Loucy (cell line): ENCODE results near the gene PRCP.

ENCODE experiments used
- CTCF ChIP-seq: fragments of 200-600 bp; sonication (generic); conservative IDR thresholded peaks from 2 replicates; pipeline ENCODE4 v1.5.1; 2014; ENCODE audit warnings: mild to moderate bottlenecking, antibody characterized with exemption, low read length
- EZH2phosphoT487 ChIP-seq: fragments of 200-600 bp; IDR thresholded peaks from 2 replicates; pipeline ENCODE4 v1.6.1; 2018; ENCODE audit warnings: antibody characterized with exemption, mild to moderate bottlenecking, moderate library complexity, borderline replicate concordance

DNA sequence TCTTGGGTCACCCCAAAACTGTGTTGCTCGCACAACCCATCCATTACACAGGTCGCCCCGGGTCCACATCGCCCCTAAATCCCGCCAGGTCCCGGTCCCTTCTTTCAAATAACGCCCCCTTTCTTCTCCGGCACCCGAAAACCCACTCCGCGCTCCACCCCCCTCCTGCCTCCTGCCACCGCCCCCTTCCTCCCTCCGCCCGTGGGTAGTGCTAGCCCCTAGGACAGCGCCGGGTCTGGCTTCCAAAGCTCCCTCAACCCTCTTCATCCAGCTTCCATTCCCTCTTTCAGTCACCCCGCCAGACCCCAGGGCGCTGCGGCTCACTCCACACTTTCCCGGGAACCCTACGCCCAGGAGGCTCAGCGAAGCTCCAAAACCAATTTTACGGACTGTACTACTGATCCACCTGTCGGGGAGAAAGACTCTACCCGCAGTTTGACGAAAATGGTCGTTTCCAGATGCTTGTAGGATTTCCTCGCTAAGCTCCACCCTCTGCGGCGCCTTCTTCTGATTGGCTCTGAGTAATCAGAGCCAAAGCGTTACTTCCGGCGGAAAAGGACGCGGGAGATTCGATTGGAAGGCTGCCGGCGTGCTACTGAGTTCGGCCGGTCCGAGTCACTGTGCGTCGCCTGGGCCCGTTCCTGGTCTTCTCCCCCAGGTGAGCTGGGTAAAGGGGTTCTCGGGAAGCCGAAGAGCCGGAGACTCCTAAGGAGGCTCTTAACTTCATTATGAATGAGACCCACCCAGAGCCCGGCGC lies 1.1 kb upstream of the PRCP start, which contains the start of gene DDIAS:
- TF ChIP-seq CTCF (no peak), EZH2phosphoT487 (no peak)
